Stimulated activated CD8-positive, alpha-beta memory T cell treated with anti-CD3 and anti-CD28 coated beads, Interleukin-2, amount 100 ng/mL, for 1 hour (primary cell): ENCODE results near the gene R3HDM2.
A peak's percentile ranks its signal among the peaks of the same experiment; 100 is the strongest.
"Not testable (repeated sequence)": the region's sequence is repeated elsewhere in the genome, so short reads cannot be mapped to it uniquely, and the experiment has no call there.

Experiments
- DNase-seq, 2 donors: peaks; one replicate each; pipeline ENCODE4 v3.0.0-alpha.2; 2020; ENCODE audit warnings: low read depth in 2 of 2

The R3HDM2 gene

DNA sequence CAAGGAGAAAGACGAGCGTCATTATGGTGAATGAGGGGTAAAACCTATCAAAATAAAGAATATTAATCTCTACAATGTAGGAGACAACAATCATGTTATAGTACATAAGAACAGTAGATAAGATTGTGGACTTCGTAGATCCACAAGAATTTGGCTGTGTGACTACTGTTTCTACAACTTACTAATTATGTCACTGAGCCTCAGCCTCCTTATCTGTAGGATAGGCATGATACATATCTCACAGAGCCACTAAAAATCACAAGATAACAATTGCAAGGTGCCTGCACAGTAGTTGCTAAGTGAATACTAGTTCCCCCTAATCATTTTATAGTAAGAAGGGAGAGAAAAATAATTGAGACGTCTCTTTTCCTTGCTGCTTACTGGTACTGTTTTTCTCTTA lies 101.6 kb downstream of the R3HDM2 start:
- DNase-seq = no peak

DNA sequence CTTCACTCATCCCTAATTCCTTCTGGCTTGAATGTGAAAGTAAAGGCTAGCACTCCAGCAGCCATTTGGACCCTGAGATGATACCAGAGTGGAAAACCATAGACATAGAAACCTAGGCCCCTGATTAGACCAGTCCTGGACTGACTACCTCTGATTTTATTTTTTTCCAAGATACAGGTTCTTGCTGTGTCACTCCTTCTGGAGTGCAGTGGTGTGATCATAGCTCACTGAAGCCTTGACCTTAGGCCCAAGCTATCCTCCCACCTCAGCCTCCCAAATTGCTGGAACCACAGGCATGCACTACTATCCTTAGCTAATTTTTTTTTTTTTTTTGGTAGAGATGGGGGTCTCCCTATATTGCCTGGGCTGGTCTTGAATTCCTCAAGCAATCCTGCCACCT lies 105.4 kb downstream of the R3HDM2 start:
- no peak for DNase-seq

DNA sequence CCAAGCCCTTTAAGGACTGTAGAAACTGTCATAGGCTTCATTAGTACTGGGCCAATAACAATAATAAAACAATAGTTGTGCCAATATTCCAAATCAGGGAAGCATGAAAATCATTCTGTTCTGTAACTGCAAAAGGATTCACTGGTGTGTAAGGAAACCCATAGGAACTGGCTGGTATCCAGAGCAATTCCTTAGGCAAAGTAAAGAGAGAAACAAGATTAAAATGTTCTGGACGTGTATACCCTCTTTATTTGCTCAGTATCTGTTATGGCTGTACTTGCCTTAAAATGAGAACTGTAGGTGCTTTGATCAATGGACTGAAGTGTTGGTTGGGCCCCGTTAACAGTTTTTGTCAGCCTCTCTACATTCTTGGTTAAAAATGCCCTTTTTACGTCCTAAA lies 107.4 kb downstream of the R3HDM2 start:
- DNase-seq = no peak

DNA sequence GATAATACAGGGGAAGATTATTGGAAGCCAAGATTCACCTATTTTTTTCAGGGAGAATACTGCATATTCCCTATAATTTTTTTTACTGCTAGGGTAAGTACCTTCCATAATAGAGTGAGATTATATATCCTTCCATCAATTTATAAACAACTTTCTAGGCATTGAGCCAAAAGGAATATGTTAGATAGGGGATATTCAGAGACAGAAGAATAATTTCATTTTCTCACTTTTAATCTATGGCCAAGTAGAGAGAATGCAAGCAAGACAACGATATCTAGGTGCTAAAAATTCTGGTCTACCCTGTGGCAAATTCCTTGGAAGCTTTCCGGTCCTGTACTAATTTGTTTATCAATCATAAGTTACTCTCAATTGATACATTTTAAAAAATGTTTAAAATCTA lies 110.2 kb downstream of the R3HDM2 start:
- no peak for DNase-seq

GRCh38 chr12:57319678-57320469 lies 111.0 kb downstream of the R3HDM2 start:
- no peak for DNase-seq

DNA sequence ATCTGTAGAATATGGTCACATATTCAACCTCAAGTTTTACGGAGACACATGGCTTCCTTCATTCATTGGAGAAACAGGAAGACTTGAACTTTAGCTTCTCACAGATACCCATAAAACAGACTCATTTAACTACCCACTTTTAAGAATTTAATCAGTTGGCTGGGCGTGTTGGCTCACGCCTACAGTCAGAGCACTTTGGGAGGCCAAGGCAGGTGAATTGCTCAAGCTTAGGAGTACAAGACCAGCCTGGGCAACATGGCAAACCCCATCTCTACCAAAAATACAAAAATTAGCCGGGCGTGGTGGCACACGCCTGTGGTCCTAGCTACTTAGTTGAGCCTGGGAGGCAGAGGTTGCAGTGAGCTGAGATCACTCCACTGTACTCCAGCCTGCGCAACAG lies 115.2 kb downstream of the R3HDM2 start:
- no peak for DNase-seq

- not testable (repeated sequence) for DNase-seq
Measured at GRCh38 chr12:57312287-57312686, 118.6 kb downstream of the R3HDM2 start.

DNA sequence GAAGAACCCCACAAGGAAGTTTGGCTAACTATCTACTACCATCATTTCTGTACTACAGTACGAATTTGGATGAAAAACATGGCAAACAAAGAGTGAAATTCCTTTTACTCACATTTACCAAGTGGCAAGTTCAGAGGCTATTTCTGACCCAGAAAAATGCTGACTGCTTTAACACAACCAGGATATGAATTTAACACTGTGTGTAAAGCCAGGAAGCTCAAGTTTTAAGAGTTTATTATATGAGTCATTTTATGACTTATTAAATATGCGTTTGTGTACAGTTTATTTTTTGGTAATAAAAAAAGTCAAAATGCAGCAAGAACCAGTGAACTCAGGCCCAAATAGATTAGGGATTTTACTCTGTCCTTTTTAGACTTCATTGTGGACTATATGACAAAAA lies 121.4 kb downstream of the R3HDM2 start:
- DNase-seq = no peak

DNA sequence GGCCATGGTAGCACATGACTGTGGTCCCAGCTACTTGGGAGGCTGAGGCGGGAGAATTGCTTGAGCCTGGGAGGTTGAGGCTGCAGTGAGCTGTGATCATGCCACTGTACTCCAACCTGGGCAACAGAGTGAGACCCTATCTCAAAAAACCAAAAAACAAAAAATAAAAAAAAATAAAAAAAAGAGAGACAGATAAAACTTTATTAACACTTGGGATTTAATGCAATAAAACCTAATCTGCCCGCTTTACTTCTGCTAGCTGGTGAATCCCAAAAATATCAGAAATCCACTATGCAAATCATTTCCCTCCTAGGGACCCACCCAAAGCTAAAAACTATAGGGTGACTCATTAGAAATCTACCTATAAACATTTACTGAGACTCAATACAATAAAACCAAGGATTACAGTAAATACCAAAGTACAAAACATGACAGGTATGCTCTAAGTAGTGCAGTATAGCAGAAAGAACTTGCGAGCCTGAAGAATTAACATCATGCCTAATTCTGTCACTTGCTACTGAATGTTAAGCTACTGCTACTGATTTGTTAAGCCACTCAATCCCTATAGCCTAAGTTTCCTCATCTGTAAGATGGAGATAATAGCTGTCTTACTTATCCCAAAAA lies 129.8 kb downstream of the R3HDM2 start:
- DNase-seq = no peak

DNA sequence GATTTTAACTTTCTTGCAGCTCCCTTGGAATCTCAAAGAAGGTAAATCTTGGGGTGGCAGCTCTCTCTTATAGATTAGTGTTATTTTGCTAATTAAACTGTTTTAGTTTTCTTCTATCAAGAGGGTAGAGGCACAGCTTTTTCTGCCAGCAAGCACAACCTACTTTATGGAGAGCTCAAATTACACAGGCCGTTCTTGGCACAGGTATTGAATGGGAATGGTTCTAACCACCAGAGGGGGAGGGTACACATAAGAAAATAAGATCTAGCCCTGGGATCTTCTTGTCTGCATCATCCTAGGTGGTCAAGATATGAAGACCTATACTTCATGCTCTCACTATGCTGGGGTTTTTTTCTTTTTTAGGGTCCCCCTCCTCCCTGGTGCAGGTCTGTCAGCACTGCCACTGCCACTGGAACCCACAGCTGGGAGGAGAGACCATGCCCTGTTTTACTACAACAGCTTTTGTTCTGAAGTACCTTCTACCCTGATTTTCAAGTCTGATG lies 131.3 kb downstream of the R3HDM2 start:
- no peak for DNase-seq

- no peak for DNase-seq
Measured at GRCh38 chr12:57296291-57296690, 134.6 kb downstream of the R3HDM2 start.

- not testable (repeated sequence) for DNase-seq
Measured at GRCh38 chr12:57282073-57282472, 148.8 kb downstream of the R3HDM2 start.

DNA sequence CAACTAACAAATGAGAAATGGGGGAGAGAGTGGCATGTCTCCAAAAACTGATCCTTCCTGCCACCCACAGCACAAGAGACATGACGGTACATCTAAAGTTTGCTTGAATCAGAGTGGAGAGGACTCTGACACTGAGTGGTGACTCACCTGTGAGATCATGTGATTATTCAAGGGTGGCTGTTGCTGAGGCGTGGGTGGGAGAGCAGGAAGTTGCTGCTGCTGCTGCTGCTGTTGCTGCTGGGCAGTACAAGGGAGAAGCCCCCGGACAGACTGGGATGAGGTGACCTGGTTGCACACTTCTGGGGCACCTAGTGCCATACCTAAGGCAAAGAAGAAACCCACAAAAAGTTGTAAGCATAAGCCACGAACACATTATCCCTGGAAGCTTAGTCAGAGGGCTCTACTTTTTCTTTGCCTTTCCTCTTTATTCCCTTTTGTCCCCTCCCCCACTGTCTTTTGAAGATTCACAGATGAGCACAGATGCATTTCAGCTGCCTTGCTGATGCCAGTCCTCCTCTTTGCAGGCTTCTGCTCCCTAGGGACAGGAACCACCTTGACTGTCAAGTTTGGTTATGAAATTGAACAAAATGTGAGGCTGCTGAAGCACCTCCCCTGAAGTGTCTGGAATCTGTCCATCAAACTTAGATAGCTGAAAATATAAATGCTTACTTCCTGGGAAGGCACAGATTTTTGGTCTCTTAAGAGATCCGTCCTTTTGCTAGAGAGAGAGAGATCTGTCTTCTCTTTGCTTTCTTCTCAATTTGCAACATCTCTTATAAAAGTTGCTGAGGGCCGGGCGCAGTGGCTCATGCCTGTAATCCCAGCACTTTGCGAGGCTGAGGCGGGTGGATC lies 150.4 kb downstream of the R3HDM2 start:
- peak; percentile 21 to 43 for DNase-seq

- DNase-seq = no peak
Measured at GRCh38 chr12:57278465-57279381, 152.1 kb downstream of the R3HDM2 start.

DNA sequence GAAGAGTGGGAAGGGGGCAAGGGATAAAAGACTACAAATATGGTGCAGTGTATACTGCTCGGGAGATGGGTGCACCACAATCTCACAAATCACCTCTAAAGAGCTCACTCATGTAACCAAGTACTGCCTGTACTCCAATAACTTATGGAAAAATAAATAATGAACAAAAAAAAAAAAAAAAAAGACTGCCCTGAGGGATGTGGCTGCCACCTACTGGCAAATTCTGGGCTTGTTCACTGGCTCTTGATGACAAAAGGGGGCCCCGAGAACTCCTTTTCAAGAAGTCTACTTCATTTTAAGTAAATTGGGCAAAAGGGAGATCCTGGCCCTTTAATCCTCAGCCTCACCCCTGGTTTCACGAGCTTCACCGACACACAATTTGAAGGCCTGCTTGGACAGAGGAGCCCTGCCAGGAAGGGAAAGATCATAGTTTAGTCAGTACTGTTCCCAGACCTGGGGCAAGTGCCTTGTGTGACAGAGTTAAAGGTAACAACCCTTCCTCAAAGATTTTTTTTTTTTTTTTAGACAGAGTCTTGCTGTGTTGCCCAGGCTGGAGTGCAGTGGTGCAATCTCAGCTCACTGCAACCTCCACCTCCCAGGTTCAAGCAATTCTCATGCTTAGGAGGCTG lies 153.8 kb downstream of the R3HDM2 start:
- no peak for DNase-seq

GRCh38 chr12:57276233-57276632 lies 154.6 kb downstream of the R3HDM2 start:
- not testable (repeated sequence) for DNase-seq

DNA sequence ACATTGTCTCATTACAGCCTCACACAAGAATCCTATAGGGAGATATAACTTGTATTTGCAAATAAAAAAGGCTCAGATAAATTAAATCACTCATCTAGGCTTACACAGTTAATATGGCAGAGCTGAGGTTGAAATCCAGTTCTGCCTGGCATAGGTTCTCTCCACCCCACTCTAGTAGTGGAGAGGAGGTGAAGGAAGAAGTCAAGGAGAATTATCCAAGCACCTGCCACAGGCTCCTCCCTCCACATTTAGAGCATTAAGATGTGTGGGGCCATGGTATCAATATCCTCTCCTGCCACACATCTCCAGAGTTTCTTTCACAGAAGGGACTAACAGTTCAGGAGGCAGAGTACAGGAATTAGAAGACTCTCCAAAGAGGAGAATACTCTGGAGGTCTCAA lies 157.3 kb downstream of the R3HDM2 start:
- no peak for DNase-seq

GRCh38 chr12:57272337-57273151 lies 158.3 kb downstream of the R3HDM2 start:
- DNase-seq = no peak

GRCh38 chr12:57270966-57271470 lies 159.8 kb downstream of the R3HDM2 start:
- DNase-seq = no peak

DNA sequence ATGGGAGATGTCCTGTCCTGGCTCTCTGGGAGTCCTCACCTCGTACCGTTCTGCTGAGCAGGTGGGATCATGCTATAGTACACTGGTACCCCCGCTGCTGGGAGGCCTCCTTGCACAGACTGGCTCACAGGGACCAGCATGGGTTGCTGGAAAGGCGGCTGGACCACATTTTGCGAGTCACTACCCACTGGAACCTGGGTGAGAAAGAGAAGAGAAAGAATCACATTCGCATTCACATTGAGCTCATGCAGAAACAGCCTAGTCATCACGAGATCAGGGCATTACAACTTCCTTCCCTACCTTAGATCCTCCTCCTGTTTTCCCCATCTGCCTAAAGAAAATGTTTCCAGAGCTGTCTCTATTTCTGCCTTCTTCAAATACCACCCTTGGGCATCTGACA lies 162.6 kb downstream of the R3HDM2 start:
- no peak for DNase-seq
